ENCODE results near the gene PDZD2.

GRCh38 chr5:31655491-31655890, 16.6 kb downstream of the PDZD2 start:
- TF ChIP-seq CTCF (IDR thresholded peaks at IDR 0.05), result no peak
- no peak for TF ChIP-seq POLR2A (IDR thresholded peaks at IDR 0.05)
- no peak for TF ChIP-seq POLR2AphosphoS5 (IDR thresholded peaks at IDR 0.05)

Measured in prostate gland (tissue), 2 donors.